IPS-NIHi7 (cell line): ENCODE results near the gene TRPM2.
"Not testable (repeated sequence)": the region's sequence is repeated elsewhere in the genome, so short reads cannot be mapped to it uniquely, and the experiment has no call there.

Experiments
- DNase-seq: peaks from one replicate; pipeline ENCODE4 v3.0.0; 2012; ENCODE audit warnings: mixed read lengths; ENCODE audit errors: extremely low spot score

The TRPM2 gene

GRCh38 chr21:44397431-44398031 is 44.1 kb downstream of the TRPM2 start:
- no peak for DNase-seq

DNA sequence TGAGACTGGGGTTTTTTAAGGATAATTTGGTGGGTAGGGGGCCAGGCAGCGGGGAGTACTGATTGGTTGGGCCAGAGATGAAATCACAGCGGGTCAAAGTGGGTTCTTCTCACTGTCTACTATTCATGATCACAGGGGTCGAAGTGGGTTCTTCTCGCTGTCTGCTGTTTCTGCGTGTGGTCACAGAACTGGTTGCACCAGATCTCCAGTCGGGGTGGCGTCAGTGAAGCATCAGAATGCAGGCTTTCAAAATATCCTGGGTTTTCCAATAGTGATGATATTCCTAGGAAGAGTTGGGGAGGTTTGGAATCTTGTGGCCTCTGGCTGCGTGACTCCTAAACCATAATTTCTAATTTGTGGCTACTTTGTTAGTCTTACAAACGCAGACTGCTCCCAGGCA is 45.1 kb downstream of the TRPM2 start:
- no peak for DNase-seq

- peak; percentile 9 for DNase-seq
Measured at GRCh38 chr21:44399151-44399954, 45.9 kb downstream of the TRPM2 start.

GRCh38 chr21:44399955-44400790 is 46.8 kb downstream of the TRPM2 start:
- DNase-seq = no peak

DNA sequence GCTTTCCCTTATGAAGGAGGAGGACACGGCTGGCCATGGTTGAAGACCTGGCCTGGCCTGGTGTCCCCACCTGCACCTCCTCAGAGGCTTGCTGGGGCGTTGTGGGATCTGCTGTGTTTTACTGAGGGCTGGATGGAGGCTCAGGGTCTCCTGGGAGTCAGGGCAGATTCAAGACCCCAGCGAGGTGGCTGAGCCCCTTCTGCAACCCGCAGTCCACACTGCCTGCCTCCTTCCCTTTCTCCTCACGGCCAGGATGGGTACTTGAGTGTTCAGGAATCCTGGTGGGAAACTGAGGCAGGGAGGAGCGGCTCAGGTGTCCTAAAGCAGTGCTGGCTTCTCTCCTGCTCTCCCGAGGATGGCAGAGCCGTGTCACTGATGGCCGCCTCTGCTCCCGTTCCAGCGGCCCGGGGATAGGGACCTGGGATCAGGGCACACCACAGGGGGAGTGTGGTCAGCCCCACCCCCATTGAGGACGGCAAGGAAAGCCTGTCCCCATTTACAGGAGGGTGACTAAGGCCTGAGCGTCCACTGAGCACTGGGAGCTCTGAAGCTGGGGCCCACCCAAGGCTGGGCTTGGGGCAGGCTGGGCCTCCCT is 47.5 kb downstream of the TRPM2 start:
- no peak for DNase-seq

- peak; percentile 8 for DNase-seq
Measured at GRCh38 chr21:44401386-44402160, 48.2 kb downstream of the TRPM2 start.

DNA sequence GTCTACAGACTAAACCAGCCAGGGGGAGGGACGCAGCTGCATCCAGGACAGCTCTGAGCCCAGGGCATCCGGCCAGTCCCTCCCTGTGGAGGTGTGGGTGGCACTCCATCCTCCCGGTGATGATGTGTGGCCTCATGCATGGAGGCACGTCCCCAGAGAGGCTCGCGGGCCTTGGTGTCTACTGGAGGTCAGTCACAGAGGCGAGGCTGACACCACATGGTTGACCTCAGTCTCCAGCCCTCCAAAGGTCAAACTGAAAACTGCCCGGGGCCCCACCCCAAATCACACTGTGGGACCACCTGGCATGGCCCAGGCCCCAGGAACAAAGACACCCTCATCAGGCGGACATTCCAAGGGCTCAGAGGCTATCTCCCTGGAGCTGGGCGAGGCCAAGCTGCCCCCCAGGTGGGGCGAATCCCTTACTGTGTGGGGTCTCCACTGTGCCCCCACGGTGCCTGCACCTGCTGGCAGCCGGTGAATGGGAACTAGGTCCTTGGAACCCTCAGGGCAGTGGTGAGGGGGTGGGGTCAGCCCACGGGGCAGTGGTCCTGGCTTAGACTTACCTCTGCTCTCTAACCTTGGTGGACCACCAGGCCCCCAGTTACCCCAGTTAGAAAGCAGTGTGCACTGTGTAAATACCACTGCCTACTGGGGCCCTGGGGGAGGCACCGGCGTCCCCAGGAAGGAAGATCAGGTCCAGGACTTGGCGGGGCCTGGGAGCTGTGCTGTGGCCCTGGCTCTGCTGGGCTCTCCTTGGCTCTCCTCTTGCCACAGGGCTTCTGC is 49.1 kb downstream of the TRPM2 start:
- DNase-seq = peak; percentile 8

- no peak for DNase-seq
Measured at GRCh38 chr21:44403106-44404020, 49.9 kb downstream of the TRPM2 start.

DNA sequence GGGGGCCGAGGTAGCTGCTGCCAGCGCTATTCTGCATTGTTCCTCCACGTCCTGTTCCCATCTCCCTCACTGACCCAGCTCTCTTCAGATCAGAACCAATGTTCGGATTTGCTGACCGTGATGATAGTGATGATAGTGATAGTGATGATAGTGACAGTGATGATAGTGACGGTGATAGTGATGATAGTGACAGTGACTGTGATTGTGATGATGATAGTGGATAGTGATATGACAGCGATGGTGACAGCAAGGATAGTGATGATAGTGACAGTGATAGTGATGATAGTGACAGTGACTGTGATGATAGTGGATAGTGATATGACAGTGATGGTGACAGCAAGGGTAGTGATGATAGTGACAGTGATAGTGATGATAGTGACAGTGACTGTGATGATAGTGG is 51.1 kb downstream of the TRPM2 start:
- not testable (repeated sequence) for DNase-seq

- no peak for DNase-seq
Measured at GRCh38 chr21:44405091-44405947, 51.9 kb downstream of the TRPM2 start.

GRCh38 chr21:44405948-44406872 is 52.8 kb downstream of the TRPM2 start:
- DNase-seq = no peak

- DNase-seq = no peak
Measured at GRCh38 chr21:44406953-44407352, 53.5 kb downstream of the TRPM2 start.

- peak; percentile 10 for DNase-seq
Measured at GRCh38 chr21:44407493-44407892, 54.1 kb downstream of the TRPM2 start.

DNA sequence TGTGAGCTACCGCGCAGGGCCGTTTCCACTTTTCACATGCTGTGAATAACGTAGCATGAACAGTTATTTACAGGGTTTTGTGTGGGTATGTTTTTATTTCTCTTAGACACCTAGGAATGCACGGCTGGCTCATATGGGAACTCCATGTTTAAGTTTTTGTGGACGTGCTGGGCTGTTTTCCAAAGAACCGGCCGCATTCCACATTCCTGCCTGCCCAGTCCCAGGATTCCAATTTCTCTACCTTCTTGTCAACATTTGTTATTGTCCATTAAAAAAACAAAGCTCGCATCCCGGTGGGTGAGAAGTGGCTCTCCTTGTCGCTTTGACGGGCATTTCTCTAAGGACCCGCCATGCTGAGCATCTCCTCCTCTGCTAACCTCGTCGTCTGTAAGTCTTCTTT is 54.8 kb downstream of the TRPM2 start:
- no peak for DNase-seq

DNA sequence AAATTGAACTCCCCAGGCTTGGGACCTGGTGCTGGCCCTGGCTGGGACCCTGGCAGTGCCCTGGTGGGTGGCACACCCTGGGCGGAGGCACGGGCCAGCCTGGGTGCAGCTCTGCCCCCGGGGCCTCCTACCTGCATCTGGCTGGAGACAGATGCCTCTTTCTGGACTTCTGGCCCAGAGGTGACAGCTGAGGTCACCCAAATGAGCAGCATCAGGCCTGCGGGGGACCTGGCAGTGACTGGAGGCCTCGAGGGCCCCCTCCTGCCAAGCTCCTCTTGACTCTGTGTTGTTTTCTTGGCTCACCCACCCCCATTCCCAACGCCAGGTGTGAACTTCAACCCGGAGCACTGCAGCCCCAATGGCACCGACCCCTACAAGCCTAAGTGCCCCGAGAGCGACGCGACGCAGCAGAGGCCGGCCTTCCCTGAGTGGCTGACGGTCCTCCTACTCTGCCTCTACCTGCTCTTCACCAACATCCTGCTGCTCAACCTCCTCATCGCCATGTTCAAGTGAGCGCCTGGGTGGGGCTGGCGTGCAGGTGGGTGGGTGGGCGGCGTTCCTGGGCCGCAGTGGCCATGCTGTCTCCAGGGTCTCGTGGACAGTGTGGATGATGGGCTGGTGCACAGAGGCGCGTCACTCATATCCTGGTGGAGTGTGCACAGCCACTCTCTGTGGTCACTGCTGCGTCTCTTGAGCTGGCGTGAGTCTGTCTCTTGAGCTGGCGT is 60.3 kb downstream of the TRPM2 start:
- DNase-seq = no peak

DNA sequence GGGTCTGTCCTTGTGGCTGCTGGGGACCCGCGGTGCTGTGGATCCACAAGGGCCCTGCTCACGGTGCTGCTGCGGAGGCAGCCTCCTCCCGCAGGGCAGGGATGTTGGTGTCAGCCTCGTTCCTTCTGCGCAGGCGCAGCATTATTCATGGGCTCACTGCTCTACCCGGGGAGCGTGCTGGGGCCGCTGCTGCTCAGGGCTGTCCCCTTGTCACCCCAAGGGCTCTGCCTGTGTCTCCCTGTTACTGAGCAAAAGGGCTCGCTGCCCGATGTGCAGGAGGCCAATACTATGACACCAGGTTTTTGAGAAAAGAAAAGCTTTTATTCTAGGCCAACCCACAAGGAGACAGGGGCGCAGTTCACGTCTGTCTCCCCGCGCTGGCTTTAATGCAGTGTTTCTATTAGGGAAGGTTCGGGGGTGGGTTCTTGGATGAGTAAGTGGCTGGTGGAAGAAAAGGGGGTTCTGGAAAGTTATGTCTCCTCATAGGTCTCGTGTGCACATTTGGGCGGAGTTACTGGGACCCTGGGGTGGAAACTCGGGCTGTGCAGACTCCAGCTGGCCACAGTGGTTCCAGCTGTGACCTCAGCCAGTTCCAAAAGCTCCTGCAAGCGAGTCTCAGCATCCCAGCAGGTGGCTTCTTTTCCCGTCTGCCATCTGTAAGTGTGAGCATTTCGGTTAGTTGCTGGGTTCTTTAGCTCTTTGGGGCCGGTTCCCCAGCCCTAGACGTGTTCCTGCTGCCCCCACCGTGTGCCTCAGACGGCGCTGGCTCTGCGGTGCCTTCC is 61.1 kb downstream of the TRPM2 start:
- DNase-seq = no peak
